ENCODE measurements around the gene CDKN1C. TPM values are rescaled to one million over a fixed set of nuclear protein-coding genes. Genes with fewer than 3 reads are reported as not detected.

Gene CDKN1C
- total and polyA plus RNA-seq, 12 donors: 17.7 to 817 (median 321) TPM

DNA sequence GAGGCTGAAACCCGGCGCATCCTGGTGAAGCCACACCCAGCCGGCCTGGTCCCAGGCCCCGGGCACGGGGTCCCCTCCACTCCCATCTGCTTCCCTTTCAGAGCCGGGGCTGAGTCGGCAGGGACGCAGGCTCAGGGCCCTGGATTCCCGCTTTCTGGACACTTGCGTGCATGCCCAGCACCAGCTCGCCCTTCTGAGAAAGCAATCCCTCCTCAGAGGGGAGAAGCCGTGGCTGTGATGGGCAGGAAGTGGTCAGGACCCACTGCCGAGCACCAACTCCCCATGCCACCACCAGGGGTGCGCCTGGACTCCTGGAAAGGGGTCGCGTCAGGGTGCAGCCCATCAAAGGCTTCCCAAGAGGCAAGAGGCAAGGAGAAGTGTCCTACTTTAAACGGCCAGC is 15.1 kb downstream of the CDKN1C start:
- WGBS, 4 donors: 83 to 88% (median 86%) methylated on average over 10 to 17 of the region's 17 CpGs
- Histone ChIP-seq H3K27me3 (peaks cover 15% of the 10 kb centered on the region), H3K27ac (no peak overlapping the region), H3K36me3 (replicated peaks in 1 of 2) (no peaks in the 10 kb centered on the region), H3K4me3 (no peak overlapping the region), H3K4me1 (replicated peaks in 1 of 2) (peaks cover 0 to 7% of the 10 kb centered on the region in 2 donors), H3K9me3 (replicated peaks in 1 of 3) (no peaks in the 10 kb centered on the region)
- no peak for TF ChIP-seq POLR2A (IDR thresholded peaks at IDR 0.05)
- TF ChIP-seq, protein P1, sequence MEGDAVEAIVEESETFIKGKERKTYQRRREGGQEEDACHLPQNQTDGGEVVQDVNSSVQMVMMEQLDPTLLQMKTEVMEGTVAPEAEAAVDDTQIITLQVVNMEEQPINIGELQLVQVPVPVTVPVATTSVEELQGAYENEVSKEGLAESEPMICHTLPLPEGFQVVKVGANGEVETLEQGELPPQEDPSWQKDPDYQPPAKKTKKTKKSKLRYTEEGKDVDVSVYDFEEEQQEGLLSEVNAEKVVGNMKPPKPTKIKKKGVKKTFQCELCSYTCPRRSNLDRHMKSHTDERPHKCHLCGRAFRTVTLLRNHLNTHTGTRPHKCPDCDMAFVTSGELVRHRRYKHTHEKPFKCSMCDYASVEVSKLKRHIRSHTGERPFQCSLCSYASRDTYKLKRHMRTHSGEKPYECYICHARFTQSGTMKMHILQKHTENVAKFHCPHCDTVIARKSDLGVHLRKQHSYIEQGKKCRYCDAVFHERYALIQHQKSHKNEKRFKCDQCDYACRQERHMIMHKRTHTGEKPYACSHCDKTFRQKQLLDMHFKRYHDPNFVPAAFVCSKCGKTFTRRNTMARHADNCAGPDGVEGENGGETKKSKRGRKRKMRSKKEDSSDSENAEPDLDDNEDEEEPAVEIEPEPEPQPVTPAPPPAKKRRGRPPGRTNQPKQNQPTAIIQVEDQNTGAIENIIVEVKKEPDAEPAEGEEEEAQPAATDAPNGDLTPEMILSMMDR (IDR thresholded peaks at IDR 0.05): no peak
- intact Hi-C loops (cut with DNase I): no loop called here
- no peak for DNase-seq

GRCh38 chr11:2869561-2870427 is 15.8 kb downstream of the CDKN1C start:
- no peak overlapping the region for H3K27ac ChIP-seq
- no peaks in the 10 kb centered on the region for H3K9me3 ChIP-seq (replicated peaks in 1 of 3)
- peaks cover 0 to 7% of the 10 kb centered on the region in 2 donors for H3K4me1 ChIP-seq (replicated peaks in 1 of 2)
- no peak overlapping the region for H3K4me3 ChIP-seq
- DNase-seq: no peak
- H3K27me3 ChIP-seq: peaks cover 15% of the 10 kb centered on the region
- intact Hi-C loops (cut with DNase I): no loop called here
- 19 to 56% (median 31%) methylated on average over 9 to 90 of the region's 90 CpGs for WGBS, 4 donors
- TF ChIP-seq POLR2A (IDR thresholded peaks at IDR 0.05): no peak
- H3K36me3 ChIP-seq (replicated peaks in 1 of 2): no peaks in the 10 kb centered on the region

- intact Hi-C loops (cut with DNase I): no loop called here
- H3K4me1 ChIP-seq (replicated peaks in 1 of 2): peaks cover 0 to 7% of the 10 kb centered on the region in 2 donors
- TF ChIP-seq, protein P1 (IDR thresholded peaks at IDR 0.05): no peak
- no peak for TF ChIP-seq POLR2A (IDR thresholded peaks at IDR 0.05)
- no peak overlapping the region for H3K27ac ChIP-seq
- no peaks in the 10 kb centered on the region for H3K9me3 ChIP-seq (replicated peaks in 1 of 3)
- H3K4me3 ChIP-seq: no peak overlapping the region
- WGBS, 4 donors: 36 to 53% (median 39%) methylated on average over 17 to 37 of the region's 37 CpGs
- H3K27me3 ChIP-seq: peaks cover 15% of the 10 kb centered on the region
- H3K36me3 ChIP-seq (replicated peaks in 1 of 2): no peaks in the 10 kb centered on the region
- DNase-seq: no peak
These were observed 16.4 kb downstream of the CDKN1C start for GRCh38 chr11:2869134-2869526.

GRCh38 chr11:2868506-2869133 is 17.0 kb downstream of the CDKN1C start:
- WGBS, 4 donors: 24 to 36% (median 34%) methylated on average over 7 to 16 of the region's 16 CpGs
- peaks cover 15% of the 10 kb centered on the region for H3K27me3 ChIP-seq

More at GRCh38 chr11:2868506-2869133, 17.0 kb downstream of the CDKN1C start:
- no peaks in the 10 kb centered on the region for H3K9me3 ChIP-seq (replicated peaks in 1 of 3)
- no peaks in the 10 kb centered on the region for H3K36me3 ChIP-seq (replicated peaks in 1 of 2)
- H3K4me3 ChIP-seq: peak overlapping the region in 1 of 4 donors; percentile 23
- no peak overlapping the region for H3K27ac ChIP-seq
- no peak for DNase-seq
- no peak for TF ChIP-seq POLR2A (IDR thresholded peaks at IDR 0.05)
- TF ChIP-seq, protein P1 (IDR thresholded peaks at IDR 0.05): no peak
- intact Hi-C loops (cut with DNase I): no loop called here
- H3K4me1 ChIP-seq (replicated peaks in 1 of 2): peaks cover 0 to 7% of the 10 kb centered on the region in 2 donors

All from adrenal gland (tissue), 12 donors.